ENCODE data around the gene CDCP2. TPM values are rescaled to one million over a fixed set of nuclear protein-coding genes. Genes with fewer than 3 reads are reported as not detected.

Gene CDCP2
- total and polyA plus RNA-seq, 7 donors, result 0.04 TPM; not detected in 6

- H3K27me3 ChIP-seq, result no peaks in the 10 kb centered on the region
- 65 to 83% methylated on average over 6 of the region's 6 CpGs for WGBS, 2 donors
- intact Hi-C loops (cut with DNase I), result no loop called here
- H3K9me3 ChIP-seq, result no peaks in the 10 kb centered on the region
- H3K4me1 ChIP-seq, result peaks cover 0 to 7% (median 0%) of the 10 kb centered on the region in 4 donors
- DNase-seq, result no peak
- TF ChIP-seq POLR2AphosphoS5 (IDR thresholded peaks at IDR 0.05), result no peak
- TF ChIP-seq EP300 (IDR thresholded peaks at IDR 0.05), result no peak
- TF ChIP-seq POLR2A (IDR thresholded peaks at IDR 0.05), result no peak
- TF ChIP-seq CTCF (IDR thresholded peaks at IDR 0.05), result no peak
- no peaks in the 10 kb centered on the region for H3K36me3 ChIP-seq
- H3K4me3 ChIP-seq, result no peak overlapping the region
- no peak overlapping the region for H3K27ac ChIP-seq
Measured at GRCh38 chr1:54109129-54110090, 43.4 kb downstream of the CDCP2 start.

GRCh38 chr1:54108156-54108555 lies 44.6 kb downstream of the CDCP2 start:
- peaks cover 0 to 7% (median 0%) of the 10 kb centered on the region in 4 donors for H3K4me1 ChIP-seq
- intact Hi-C loops (cut with DNase I), result no loop called here
- no peak for DNase-seq
- 93% methylated on average over 3 of the region's 3 CpGs for WGBS, 2 donors
- no peaks in the 10 kb centered on the region for H3K9me3 ChIP-seq
- no peak overlapping the region for H3K27ac ChIP-seq
- H3K36me3 ChIP-seq, result no peaks in the 10 kb centered on the region
- no peak overlapping the region for H3K4me3 ChIP-seq
- no peaks in the 10 kb centered on the region for H3K27me3 ChIP-seq
- TF ChIP-seq POLR2A (IDR thresholded peaks at IDR 0.05) (no peak), CTCF (IDR thresholded peaks at IDR 0.05) (no peak), POLR2AphosphoS5 (IDR thresholded peaks at IDR 0.05) (no peak), EP300 (IDR thresholded peaks at IDR 0.05) (no peak)

GRCh38 chr1:54107131-54107530 lies 45.7 kb downstream of the CDCP2 start:
- H3K27me3 ChIP-seq, result no peaks in the 10 kb centered on the region
- TF ChIP-seq CTCF (IDR thresholded peaks at IDR 0.05), result no peak
- TF ChIP-seq POLR2AphosphoS5 (IDR thresholded peaks at IDR 0.05), result no peak
- TF ChIP-seq EP300 (IDR thresholded peaks at IDR 0.05), result no peak
- TF ChIP-seq POLR2A (IDR thresholded peaks at IDR 0.05), result no peak
- WGBS, 2 donors, result 81 to 84% methylated on average over 2 of the region's 2 CpGs
- no peak overlapping the region for H3K4me3 ChIP-seq
- peaks cover 0 to 7% (median 0%) of the 10 kb centered on the region in 4 donors for H3K4me1 ChIP-seq
- H3K9me3 ChIP-seq, result no peaks in the 10 kb centered on the region
- H3K36me3 ChIP-seq, result no peaks in the 10 kb centered on the region
- DNase-seq, result no peak
- intact Hi-C loops (cut with DNase I), result no loop called here
- H3K27ac ChIP-seq, result no peak overlapping the region

- intact Hi-C loops (cut with DNase I), result no loop called here
- Histone ChIP-seq H3K27me3 (no peaks in the 10 kb centered on the region), H3K27ac (no peak overlapping the region), H3K36me3 (no peaks in the 10 kb centered on the region), H3K9me3 (no peaks in the 10 kb centered on the region), H3K4me3 (no peak overlapping the region), H3K4me1 (peaks cover 0 to 7% (median 0%) of the 10 kb centered on the region in 4 donors)
- WGBS, 2 donors, result 77 to 83% methylated on average over 6 of the region's 6 CpGs
- TF ChIP-seq POLR2A (IDR thresholded peaks at IDR 0.05) (no peak), POLR2AphosphoS5 (IDR thresholded peaks at IDR 0.05) (no peak), CTCF (IDR thresholded peaks at IDR 0.05) (no peak), EP300 (IDR thresholded peaks at IDR 0.05) (no peak)
- no peak for DNase-seq
Measured at GRCh38 chr1:54105736-54106269, 47.0 kb downstream of the CDCP2 start.

Measured in sigmoid colon (tissue), 7 donors.